ENCODE results near the gene FOXP2.

DNA sequence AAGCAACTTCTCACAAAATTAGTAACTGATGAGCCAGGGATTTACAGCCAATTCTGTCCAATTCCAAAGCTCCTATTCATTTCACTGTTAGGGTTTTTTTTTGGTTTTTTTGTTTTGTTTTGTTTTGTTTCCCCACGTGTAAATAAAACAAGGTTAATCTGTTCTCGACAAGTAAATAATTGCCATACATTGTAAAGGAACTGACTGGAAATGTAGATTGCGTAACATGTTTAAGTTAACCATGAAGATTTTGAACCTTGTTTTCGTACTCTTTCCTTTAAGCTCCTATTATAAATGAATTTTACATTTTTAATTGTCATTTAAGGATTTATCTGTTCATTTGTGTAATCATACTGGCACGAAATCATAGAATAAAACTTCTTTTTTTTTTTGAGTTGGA lies 42.0 kb upstream of the FOXP2 start:
- TF ChIP-seq CTCF (conservative IDR thresholded peaks at IDR 0.05) (no peak), ZFX (IDR thresholded peaks at IDR 0.05) (no peak)
